Breast epithelium (tissue), 3 donors: ENCODE measurements around the gene SCUBE3.

Source experiments
- CTCF ChIP-seq, 3 donors: fragments of 450-650 bp; IDR thresholded peaks; one replicate each; pipeline ENCODE4 v1.5.1; 2016 to 2017; ENCODE audit warnings: antibody characterized with exemption in 3 of 3, mild to moderate bottlenecking in 3 of 3, moderate library complexity in 3 of 3
- POLR2A ChIP-seq: fragments of 450-650 bp; IDR thresholded peaks from one replicate; pipeline ENCODE4 v1.6.1; 2016; ENCODE audit warnings: antibody characterized with exemption, mild to moderate bottlenecking, moderate library complexity
- POLR2AphosphoS5 ChIP-seq, 3 donors: sonication (generic); formaldehyde crosslinking; IDR thresholded peaks; one replicate each; pipeline ENCODE4 v1.6.1; 2017; ENCODE audit warnings: antibody characterized with exemption in 3 of 3

- no peak for TF ChIP-seq CTCF (IDR thresholded peaks at IDR 0.05)
- TF ChIP-seq POLR2A = no peak
- no peak for TF ChIP-seq POLR2AphosphoS5 (IDR thresholded peaks at IDR 0.05)
Measured at GRCh38 chr6:35243386-35243958, 29.7 kb downstream of the SCUBE3 start.
